ENCODE results near the gene ZBTB7C. TPM values are rescaled to one million over a fixed set of nuclear protein-coding genes. Genes with fewer than 3 reads are reported as not detected.

ZBTB7C gene
- total and polyA plus RNA-seq, 2 of the 8 experiments (the other 6 are each of a cell fraction or from before 2014, with no cell fraction given), result 0.15 to 0.45 TPM

GRCh38 chr18:48356151-48356745 lies 52.9 kb downstream of the ZBTB7C start:
- no peak overlapping the region for H3K27ac ChIP-seq (ENCODE audit: low read depth, low read length)
- ChIA-PET POLR2A (ENCODE audit: partially characterized antibody) (no interaction called here), CTCF (ENCODE audit: partially characterized antibody) (interaction anchor here (0.6 to 0.8 kb wide), 2 partner anchors 39 to 126 kb away, joined by 3 read pairs; no protein-coding TSS in a partner anchor)
- no peak overlapping the region for H2BK20ac ChIP-seq (ENCODE audit: low read length)
- DNase-seq (ENCODE audit: low read depth in 1 of 2, low spot score in 2 of 2) (no peak), FAIRE-seq (no peak)
- H3K9me3 ChIP-seq (ENCODE audit: insufficient read depth in 2 of 2, low read depth in 1 of 2, low read length in 1 of 2), result no peaks in the 10 kb centered on the region
- no peak overlapping the region; a peak in 1 of 4 replicates for H3K4me2 ChIP-seq (ENCODE audit: insufficient read depth in 1 of 2, low read depth in 2 of 2, low read length in 2 of 2)
- no peak overlapping the region for H3K56ac ChIP-seq (replicated peaks; ENCODE audit: insufficient read length, low read depth, low read length)
- H3K14ac ChIP-seq (ENCODE audit: insufficient read length), result no peak overlapping the region
- H2BK12ac ChIP-seq (ENCODE audit: low read depth, low read length), result 0 out of 2 replicates have a peak overlapping the region, but pooled peaks have one; percentile 0
- no peak overlapping the region for H2AK5ac ChIP-seq (ENCODE audit: low read depth, low read length)
- no peak overlapping the region for H2BK120ac ChIP-seq (replicated peaks; ENCODE audit: low read depth, low read length)
- H3K18ac ChIP-seq (ENCODE audit: extremely low read depth, low read length), result no peak overlapping the region
- H2BK5ac ChIP-seq (ENCODE audit: low read depth, low read length), result no peak overlapping the region
- peaks cover 0 to 7% (median 4%) of the 10 kb centered on the region in 4 experiments; a peak in 4 of 7 replicates for H3K4me1 ChIP-seq (replicated peaks in 1 of 4; ENCODE audit: control insufficient read depth in 3 of 4, insufficient read depth in 4 of 4, low read length in 3 of 4)
- H3K4ac ChIP-seq (replicated peaks; ENCODE audit: insufficient read length, low read depth, low read length), result no peak overlapping the region
- no peak overlapping the region for H4K91ac ChIP-seq (replicated peaks; ENCODE audit: insufficient read length, low read length)
- 0 out of 2 replicates have a peak overlapping the region, but pooled peaks have one; percentile 66 for H2AFZ ChIP-seq (ENCODE audit: low read length)
- peaks cover 0 to 2% (median 0%) of the 10 kb centered on the region in 4 experiments; a peak in 1 of 7 replicates for H3K27me3 ChIP-seq (replicated peaks in 1 of 4; ENCODE audit: control insufficient read depth in 3 of 4, extremely low read depth in 1 of 4, insufficient read depth in 3 of 4, low read length in 3 of 4)
- H4K5ac ChIP-seq (ENCODE audit: insufficient read length, low read depth, low read length), result no peak overlapping the region
- no peak overlapping the region for H3K9ac ChIP-seq (replicated peaks in 1 of 4; ENCODE audit: extremely low read depth in 1 of 4, low read depth in 3 of 4, low read length in 3 of 4)
- no peaks in the 10 kb centered on the region for H3K79me2 ChIP-seq (ENCODE audit: control insufficient read depth in 1 of 2, insufficient read depth in 2 of 2, low read length in 2 of 2)
- no peaks in the 10 kb centered on the region for H4K20me1 ChIP-seq (replicated peaks in 1 of 2; ENCODE audit: control insufficient read depth in 1 of 2, insufficient read depth in 2 of 2, low read length in 2 of 2)
- peaks cover 4% of the 10 kb centered on the region; the same call in 1 of the 2 replicates for H3K23me2 ChIP-seq (ENCODE audit: low read depth, low read length)
- H3K36me3 ChIP-seq (ENCODE audit: control insufficient read depth in 2 of 4, insufficient read depth in 4 of 4, low read length in 3 of 4), result no peaks in the 10 kb centered on the region
- no peak overlapping the region for H3K4me3 ChIP-seq (ENCODE audit: extremely low read depth in 1 of 4, insufficient read depth in 2 of 4, low read depth in 3 of 4, low read length in 4 of 4)
- H3K23ac ChIP-seq (ENCODE audit: insufficient read length), result no peak overlapping the region
- no peak overlapping the region for H4K8ac ChIP-seq (ENCODE audit: extremely low read depth, insufficient read depth, low read length)
- H3K79me1 ChIP-seq (ENCODE audit: low read depth, low read length), result no peaks in the 10 kb centered on the region
- whole genome bisulfite sequencing, 2 experiments (ENCODE audit: extremely low coverage in 1 of 2, insufficient coverage in 1 of 2, insufficient read length in 1 of 2, insufficient replicate concordance in 2 of 2, low coverage in 1 of 2, low lambda C conversion rate in 2 of 2, missing lambda C conversion rate in 1 of 2), result 90% methylated on average over 7 of the region's 7 CpGs; no CpG with 5 or more reads in 1 of the 2 experiments
- H2BK15ac ChIP-seq (ENCODE audit: low read length), result no peak overlapping the region
- no peak for TF ChIP-seq CBX8 (IDR thresholded peaks at IDR 0.05; ENCODE audit: borderline replicate concordance, low read depth, low read length)
